Fibroblast of mammary gland (primary cell): ENCODE data around the gene BCL2L15.
"Not testable (repeated sequence)": the region's sequence is repeated elsewhere in the genome, so short reads cannot be mapped to it uniquely, and the experiment has no call there.

ENCODE experiments used
- DNase-seq: peaks from one replicate; pipeline ENCODE4 v3.0.0-alpha.2; 2010; ENCODE audit warnings: low read depth
- H3K4me3 ChIP-seq: 2 replicates; pipeline ENCODE4 v1.5.1; 2011; ENCODE audit warnings: low read depth, mild to moderate bottlenecking, low read length, moderate library complexity; ENCODE audit not compliant: control insufficient read depth
- CTCF ChIP-seq: conservative IDR thresholded peaks from 2 replicates; pipeline ENCODE4 v1.5.1; 2011; ENCODE audit warnings: low read depth, low read length, inconsistent platforms; ENCODE audit not compliant: control insufficient read depth, insufficient read depth

The BCL2L15 gene

GRCh38 chr1:113854234-113854633, 33.1 kb downstream of the BCL2L15 start:
- TF ChIP-seq CTCF = no peak
- no peak for DNase-seq
- no peak overlapping the region for H3K4me3 ChIP-seq

GRCh38 chr1:113852694-113853093, 34.7 kb downstream of the BCL2L15 start:
- DNase-seq, H3K4me3 ChIP-seq: not testable (repeated sequence)

DNA sequence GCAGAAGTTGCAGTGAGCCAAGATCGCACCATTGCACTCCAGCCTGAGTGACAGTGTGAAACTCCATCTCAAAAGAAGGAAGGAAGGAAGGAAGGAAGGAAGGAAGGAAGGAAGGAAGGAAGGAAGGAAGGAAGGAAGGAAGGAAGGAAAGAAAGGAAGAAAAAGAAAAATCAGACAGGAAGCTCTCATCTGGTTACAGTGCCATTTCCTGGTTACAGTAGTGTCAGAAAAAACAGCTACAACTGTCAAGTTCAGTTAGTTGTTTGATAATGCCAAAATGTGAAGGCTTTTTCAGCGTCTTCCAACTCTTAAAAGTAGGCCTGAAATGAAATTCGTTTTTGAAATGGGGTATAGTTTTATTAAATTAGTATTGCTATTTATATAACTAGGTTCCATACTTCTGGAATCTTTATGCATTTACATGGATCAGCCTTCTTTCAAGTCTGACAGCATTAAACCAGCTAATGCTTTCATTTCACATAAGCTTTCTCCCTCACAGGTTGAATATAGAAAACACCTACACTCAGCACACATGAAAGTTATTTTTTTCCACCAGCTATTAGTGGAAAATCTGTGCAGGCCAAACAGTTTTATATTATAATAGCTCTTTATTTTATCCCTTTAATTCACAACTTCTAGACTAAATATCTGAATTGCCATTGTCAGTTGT, 37.1 kb downstream of the BCL2L15 start:
- DNase-seq = no peak
- H3K4me3 ChIP-seq = no peak overlapping the region
- TF ChIP-seq CTCF = no peak

DNA sequence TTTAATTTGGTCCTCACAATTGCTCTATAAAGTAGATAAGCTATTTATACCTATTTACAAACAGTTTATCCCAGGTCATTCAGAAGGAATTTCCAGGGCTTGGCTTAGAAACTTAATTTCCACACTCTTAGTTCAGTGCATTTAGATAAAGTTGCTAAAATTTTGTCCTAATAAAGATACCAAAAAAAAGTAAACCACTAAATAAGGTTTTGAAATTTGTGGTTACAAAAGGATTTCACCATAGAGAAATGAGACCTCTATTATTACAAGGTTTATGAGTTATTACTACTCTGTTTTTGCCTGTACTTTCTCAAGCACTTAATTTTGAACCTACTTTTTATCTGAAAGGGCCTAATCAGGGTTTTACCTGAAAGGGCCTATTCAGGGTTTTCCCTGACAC, 38.3 kb downstream of the BCL2L15 start:
- TF ChIP-seq CTCF = no peak
- DNase-seq = no peak
- no peak overlapping the region for H3K4me3 ChIP-seq

DNA sequence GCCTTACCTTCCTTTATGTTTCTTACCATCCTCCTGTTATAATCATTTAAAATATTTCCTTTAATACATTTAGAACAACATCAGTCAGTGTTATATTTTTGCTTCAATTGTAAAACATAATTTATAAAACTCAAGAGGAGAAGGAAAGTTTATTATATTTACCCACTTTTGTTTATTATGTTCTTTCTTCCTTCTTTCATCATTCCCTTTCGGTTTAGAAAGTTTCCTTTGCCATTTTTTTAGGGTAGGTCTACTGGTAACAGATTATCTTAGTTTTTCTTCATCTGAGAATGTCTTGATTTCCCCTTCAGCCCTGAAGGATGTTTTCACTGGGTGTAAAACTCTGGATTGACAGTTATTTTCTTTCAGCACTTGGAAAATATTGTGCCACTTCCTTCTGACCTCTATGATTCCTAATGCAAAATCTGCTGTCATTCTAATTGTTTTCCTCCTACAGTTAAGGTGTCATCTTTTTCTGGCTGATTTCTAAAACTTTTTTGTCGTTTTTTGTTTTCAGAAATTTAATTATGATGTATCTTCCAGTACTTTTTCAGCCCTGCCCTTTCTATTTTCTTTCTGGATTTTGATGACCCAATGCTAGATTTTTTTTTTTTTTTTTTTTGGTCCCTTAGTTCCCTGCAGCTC, 40.9 kb downstream of the BCL2L15 start:
- no peak for DNase-seq
- no peak overlapping the region for H3K4me3 ChIP-seq
- no peak for TF ChIP-seq CTCF

GRCh38 chr1:113836534-113836933, 50.8 kb downstream of the BCL2L15 start:
- no peak for TF ChIP-seq CTCF
- H3K4me3 ChIP-seq = no peak overlapping the region
- DNase-seq = no peak

DNA sequence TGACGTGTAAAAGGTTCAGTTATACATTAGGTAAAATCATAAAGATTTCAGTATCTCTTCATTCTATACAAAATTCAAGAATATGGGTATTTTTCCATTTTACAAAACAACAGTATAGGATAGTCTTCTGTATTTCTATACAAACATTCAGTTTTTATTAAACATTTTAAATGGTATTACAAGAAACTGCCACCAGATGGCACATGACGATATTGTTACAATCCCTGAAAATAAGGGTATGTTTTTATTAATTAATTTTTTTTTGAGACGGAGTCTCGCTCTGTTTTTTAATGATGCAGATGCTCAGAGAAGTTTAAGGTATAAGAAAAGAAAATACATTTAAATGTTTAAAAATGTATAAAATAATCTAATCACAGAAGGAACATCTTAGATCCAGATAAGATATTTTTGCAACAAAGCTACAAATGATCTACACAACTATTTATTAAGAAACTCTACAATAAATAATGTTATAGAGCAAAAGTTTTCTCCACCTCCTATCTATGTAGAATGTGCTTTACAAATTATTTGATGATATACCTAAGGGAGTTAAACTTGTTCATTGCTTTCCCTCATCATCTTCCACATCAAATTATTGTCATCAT, 51.6 kb downstream of the BCL2L15 start:
- DNase-seq = peak; percentile 70
- peak; percentile 46 for TF ChIP-seq CTCF
- no peak overlapping the region for H3K4me3 ChIP-seq
